GM19463 (cell line): ENCODE measurements around the gene KLC1.
A peak's percentile ranks its signal among the peaks of the same experiment; 100 is the strongest.

Experiments
- ATAC-seq: cut with Tn5 transposase; IDR thresholded peaks from one replicate; pipeline ENCODE4 v1.9.1; 2021; ENCODE audit warnings: mild to moderate bottlenecking, moderate library complexity; ENCODE audit not compliant: unreplicated experiment

KLC1 gene

GRCh38 chr14:103716091-103716801 lies 87.2 kb downstream of the KLC1 start:
- ATAC-seq = peak; percentile 1

- no peak for ATAC-seq
Observed at GRCh38 chr14:103716899-103717411, 87.9 kb downstream of the KLC1 start.

- ATAC-seq = no peak
Observed at GRCh38 chr14:103718572-103718971, 89.6 kb downstream of the KLC1 start.

- ATAC-seq = no peak
Observed at GRCh38 chr14:103719751-103720150, 90.7 kb downstream of the KLC1 start.

- no peak for ATAC-seq
Observed at GRCh38 chr14:103721334-103722120, 92.5 kb downstream of the KLC1 start.

- no peak for ATAC-seq
Observed at GRCh38 chr14:103723748-103724081, 94.7 kb downstream of the KLC1 start.

GRCh38 chr14:103724116-103724515 lies 95.1 kb downstream of the KLC1 start:
- no peak for ATAC-seq

- ATAC-seq = no peak
Observed at GRCh38 chr14:103725001-103725682, 96.1 kb downstream of the KLC1 start.

- ATAC-seq = no peak
Observed at GRCh38 chr14:103725739-103726395, 96.9 kb downstream of the KLC1 start.

- ATAC-seq = no peak
Observed at GRCh38 chr14:103726474-103726873, 97.5 kb downstream of the KLC1 start.

- ATAC-seq = no peak
Observed at GRCh38 chr14:103727313-103727980, 98.4 kb downstream of the KLC1 start.

- ATAC-seq = no peak
Observed at GRCh38 chr14:103728141-103728540, 99.1 kb downstream of the KLC1 start.

- no peak for ATAC-seq
Observed at GRCh38 chr14:103728721-103729120, 99.7 kb downstream of the KLC1 start.

- no peak for ATAC-seq
Observed at GRCh38 chr14:103729496-103730448, 100.8 kb downstream of the KLC1 start.

- ATAC-seq = no peak
Observed at GRCh38 chr14:103730490-103731035, 101.6 kb downstream of the KLC1 start.

- no peak for ATAC-seq
Observed at GRCh38 chr14:103731481-103731880, 102.5 kb downstream of the KLC1 start.

GRCh38 chr14:103731916-103732867 lies 103.2 kb downstream of the KLC1 start:
- ATAC-seq = no peak
